LHCN-M2 (cell line): ENCODE data around the gene ZNF785. TPM values are rescaled to one million over a fixed set of nuclear protein-coding genes. Genes with fewer than 3 reads are reported as not detected.
"Not testable (repeated sequence)": the region's sequence is repeated elsewhere in the genome, so short reads cannot be mapped to it uniquely, and the experiment has no call there.

Experiments used
- DNase-seq: peaks from one replicate; pipeline ENCODE4 v3.0.0-alpha.2; 2012; ENCODE audit warnings: low read depth
- polyA plus RNA-seq: library from polyadenylated mRNA; unstranded; fragments of >200 nt; gene quantifications from one replicate; pipeline ENCODE4 v1.2.1, GENCODE V29; 2012; ENCODE audit warnings: missing spikeins
- total RNA-seq: library from RNA; depleted of rRNA; stranded (reverse); fragments of >200 nt; gene quantifications from 2 replicates; pipeline ENCODE4 v1.2.3, GENCODE V29; 2014; rRNA removed

The ZNF785 gene
- 8.5 and 9.6 TPM in 2 replicates for total RNA-seq
- 7.7 TPM for polyA plus RNA-seq

GRCh38 chr16:30585400-30586191, at the start of gene ZNF785:
Gene ZNF785 (minus strand): TSS chr16:30585697. CDS start chr16:30585611, 86 bp downstream.
- DNase-seq, result peak; percentile 99

GRCh38 chr16:30633526-30633925, 48.0 kb upstream of the ZNF785 start:
- DNase-seq, result no peak

- DNase-seq, result not testable (repeated sequence)
Observed at GRCh38 chr16:30632454-30632853, 47.0 kb upstream of the ZNF785 start.

GRCh38 chr16:30628628-30629540, 43.4 kb upstream of the ZNF785 start:
- peak; percentile 74 for DNase-seq

- no peak for DNase-seq
Observed at GRCh38 chr16:30626236-30626635, 40.7 kb upstream of the ZNF785 start.

- no peak for DNase-seq
Observed at GRCh38 chr16:30623536-30624283, 38.2 kb upstream of the ZNF785 start.

- DNase-seq, result no peak
Observed at GRCh38 chr16:30622455-30623032, 37.0 kb upstream of the ZNF785 start.

- DNase-seq, result peak; percentile 92
Observed at GRCh38 chr16:30621765-30622164, 36.3 kb upstream of the ZNF785 start.

GRCh38 chr16:30620169-30620568, 34.7 kb upstream of the ZNF785 start:
- DNase-seq, result no peak

- DNase-seq, result no peak
Observed at GRCh38 chr16:30619638-30620037, 34.1 kb upstream of the ZNF785 start.

GRCh38 chr16:30619202-30619601, 33.7 kb upstream of the ZNF785 start:
- no peak for DNase-seq

GRCh38 chr16:30615358-30616091, 30.0 kb upstream of the ZNF785 start:
- DNase-seq, result no peak

GRCh38 chr16:30609926-30610839, 24.7 kb upstream of the ZNF785 start, which contains the start of gene ZNF689:
Gene ZNF689 (minus strand): TSS chr16:30610389. CDS start chr16:30610041, 348 bp downstream.
- DNase-seq, result peak; percentile 98

GRCh38 chr16:30609002-30609925, 23.8 kb upstream of the ZNF785 start:
- peak; percentile 36 for DNase-seq

GRCh38 chr16:30606004-30606403, 20.5 kb upstream of the ZNF785 start:
- no peak for DNase-seq

- DNase-seq, result no peak
Observed at GRCh38 chr16:30605158-30605557, 19.7 kb upstream of the ZNF785 start.

- no peak for DNase-seq
Observed at GRCh38 chr16:30604316-30604947, 18.9 kb upstream of the ZNF785 start.

- DNase-seq, result no peak
Observed at GRCh38 chr16:30603945-30604315, 18.4 kb upstream of the ZNF785 start.
